AG08396 (cell line): ENCODE results near the gene HAVCR2.
A peak's percentile ranks its signal among the peaks of the same experiment; 100 is the strongest.
"Not testable (repeated sequence)": the region's sequence is repeated elsewhere in the genome, so short reads cannot be mapped to it uniquely, and the experiment has no call there.

Experiments used
- DNase-seq: peaks from one replicate; pipeline ENCODE4 v3.0.0; 2012; ENCODE audit warnings: low spot score, mixed read lengths

HAVCR2 gene

DNA sequence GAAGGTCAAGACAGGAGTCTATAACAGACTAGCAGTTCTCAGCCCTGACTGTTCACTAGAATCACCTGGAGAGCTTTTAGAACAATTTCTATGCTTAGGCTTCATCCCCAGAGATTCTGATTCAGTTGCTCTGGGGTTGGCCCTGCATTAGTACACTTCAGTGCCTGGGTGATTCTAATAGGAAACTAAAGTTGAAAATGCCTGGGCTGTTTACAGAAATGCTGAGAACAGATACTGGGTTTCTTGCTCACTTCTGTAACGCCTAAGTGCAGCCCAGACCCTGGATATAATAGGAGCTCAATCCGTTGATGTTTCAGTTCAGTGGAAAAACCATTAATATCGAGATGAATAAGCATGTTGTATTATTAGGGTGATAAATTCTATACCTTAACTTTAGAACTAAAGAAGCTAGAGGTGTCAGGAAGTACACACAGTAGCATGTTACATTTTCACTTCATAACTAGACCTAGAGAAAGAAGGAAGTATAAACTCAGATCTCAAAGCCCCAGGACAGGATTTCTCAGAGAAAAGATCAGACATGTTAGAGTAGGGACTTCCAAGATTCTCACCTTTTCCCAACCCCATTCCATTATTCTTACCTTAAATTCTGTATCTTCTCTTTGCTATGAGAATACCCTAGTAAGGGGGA lies 20.4 kb downstream of the HAVCR2 start:
- no peak for DNase-seq

DNA sequence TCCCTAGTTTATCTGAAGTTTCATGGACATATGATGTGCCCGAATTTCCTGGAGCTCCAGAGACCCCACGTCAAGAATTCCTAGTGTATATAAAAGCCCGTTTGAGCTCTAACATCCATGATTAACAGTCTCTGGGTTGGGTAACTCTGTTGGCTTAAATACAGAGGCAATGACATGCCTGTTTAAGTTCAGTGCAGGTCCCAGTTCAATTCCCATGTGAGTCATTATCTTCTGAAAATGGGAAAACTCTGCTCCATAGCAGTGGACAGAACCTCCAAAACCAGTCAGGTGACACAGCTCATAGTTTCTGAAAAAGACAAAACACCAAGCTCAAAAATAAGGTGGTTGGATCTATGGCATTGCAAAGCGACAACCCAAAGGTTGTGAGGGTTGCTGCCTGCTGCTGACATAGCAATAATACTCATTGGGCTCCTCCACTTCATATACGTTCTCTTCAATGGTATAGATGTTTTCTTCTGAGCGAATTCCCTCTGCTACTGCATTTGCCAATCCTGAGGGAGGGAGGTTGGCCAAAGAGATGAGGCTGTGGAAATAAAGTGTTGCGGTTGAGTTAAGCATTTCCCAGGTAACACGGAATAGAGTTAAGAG lies 22.0 kb downstream of the HAVCR2 start:
- DNase-seq: no peak

DNA sequence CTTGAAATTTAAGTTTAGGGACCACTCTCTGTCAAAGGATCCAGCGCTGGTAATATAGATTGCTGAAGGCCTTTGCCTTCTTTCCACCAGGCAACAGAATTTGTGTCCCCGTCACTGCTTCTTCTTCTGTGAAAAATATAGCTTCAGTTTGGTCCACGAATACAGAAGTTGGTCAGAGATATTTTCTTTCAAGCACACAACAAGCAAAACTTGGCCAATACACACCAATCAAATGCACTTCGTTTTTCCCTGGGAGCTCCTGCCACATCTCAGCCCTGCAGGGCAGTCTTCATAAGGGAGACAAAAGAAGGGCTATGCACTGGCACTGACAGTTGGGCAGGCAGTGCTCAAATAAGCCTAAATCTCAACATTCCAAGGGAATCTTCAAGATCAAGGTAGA lies 22.9 kb downstream of the HAVCR2 start:
- no peak for DNase-seq

DNA sequence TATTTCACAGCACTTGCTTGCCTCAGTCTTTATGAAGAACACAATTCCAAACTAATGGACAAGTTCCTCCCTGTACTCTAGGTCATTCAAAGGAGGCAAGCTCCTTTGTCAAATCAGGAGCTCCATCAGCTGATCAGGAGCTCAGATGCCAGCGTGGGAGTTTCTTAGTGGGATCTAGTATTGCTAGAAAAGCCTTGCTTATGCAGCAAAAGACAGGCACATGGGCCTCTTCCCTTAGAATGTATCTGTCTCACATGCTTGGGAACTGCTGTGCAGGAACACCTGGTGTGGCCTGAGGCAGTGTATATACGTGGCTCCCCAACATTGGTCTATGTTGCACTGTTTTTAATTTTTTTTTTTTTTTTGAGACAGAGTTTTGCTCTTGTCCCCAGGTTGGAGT lies 28.6 kb downstream of the HAVCR2 start:
- no peak for DNase-seq

DNA sequence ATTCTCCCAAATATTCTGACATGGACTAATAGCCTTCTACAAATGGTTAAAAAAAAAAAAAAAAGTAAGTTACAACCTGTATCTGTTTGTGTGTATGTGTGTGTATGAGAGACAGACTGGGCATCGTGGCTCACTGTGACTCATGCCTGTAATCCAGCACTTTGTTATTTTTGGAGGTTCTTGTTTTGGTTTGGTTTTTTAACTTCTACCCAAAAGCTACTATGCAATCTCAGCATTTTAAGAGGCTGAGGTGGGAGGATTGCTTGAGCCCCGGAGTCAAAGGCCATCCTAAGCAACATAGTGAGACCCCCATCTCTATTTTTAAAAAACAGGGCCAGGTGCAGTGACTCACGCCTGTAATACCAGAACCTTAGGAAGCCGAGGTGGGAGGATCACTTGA lies 32.3 kb downstream of the HAVCR2 start:
- DNase-seq: peak; percentile 27

DNA sequence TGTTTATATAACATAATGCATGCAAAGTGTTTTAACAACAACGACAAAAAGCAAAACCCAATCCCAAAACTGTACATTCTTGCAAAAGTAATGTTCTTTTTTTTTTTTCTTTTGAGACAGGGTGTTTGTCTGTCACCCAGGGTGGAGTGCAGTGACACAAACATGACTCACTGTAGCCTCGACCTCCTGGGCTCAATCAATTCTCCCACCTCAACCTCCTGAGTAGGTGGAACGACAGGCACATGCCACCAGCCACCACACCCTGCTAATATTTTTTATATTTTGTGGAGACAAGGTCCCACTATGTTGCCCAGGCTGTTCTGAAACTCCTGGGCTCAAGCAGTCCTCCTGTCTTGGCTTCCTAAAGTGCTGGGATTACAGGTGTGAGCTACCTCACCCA lies 36.3 kb downstream of the HAVCR2 start:
- no peak for DNase-seq

DNA sequence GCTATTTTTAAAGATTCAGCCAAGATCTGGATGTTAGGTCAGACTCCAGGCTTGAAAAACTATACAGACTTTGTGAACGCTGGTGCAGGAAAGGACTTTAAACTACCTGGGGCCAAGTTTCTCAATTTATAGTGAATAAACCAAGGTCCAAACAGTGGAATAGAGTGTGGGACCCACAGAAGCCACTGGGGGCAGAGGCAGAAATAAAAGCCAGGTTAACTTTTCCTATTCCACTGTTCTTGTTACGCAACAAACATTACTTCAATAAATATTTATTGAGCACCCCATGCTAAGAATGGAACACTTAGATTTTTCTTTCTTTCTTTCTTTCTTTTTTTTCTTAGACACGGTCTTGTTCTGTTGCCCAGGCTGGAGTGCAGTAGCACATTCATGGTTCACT lies 38.9 kb downstream of the HAVCR2 start:
- DNase-seq: no peak

DNA sequence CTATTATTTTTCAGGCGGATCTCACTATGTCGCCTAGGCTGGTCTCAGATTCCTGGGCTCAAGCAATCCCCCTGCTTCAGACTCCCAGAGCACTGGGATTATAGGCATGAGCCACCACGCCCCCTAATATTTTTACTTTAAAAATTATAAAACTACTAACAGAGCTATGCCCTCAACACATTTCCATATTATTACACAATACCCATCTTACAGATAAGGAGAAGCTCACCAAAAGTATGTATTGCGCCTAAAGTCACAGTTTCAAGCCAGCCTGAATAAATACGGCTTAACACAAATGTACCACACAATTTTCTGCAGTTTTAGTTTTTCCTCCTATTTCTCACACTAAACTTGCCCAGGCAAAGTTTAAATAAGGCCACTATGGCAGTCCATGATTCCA lies 40.1 kb downstream of the HAVCR2 start:
- DNase-seq: no peak

DNA sequence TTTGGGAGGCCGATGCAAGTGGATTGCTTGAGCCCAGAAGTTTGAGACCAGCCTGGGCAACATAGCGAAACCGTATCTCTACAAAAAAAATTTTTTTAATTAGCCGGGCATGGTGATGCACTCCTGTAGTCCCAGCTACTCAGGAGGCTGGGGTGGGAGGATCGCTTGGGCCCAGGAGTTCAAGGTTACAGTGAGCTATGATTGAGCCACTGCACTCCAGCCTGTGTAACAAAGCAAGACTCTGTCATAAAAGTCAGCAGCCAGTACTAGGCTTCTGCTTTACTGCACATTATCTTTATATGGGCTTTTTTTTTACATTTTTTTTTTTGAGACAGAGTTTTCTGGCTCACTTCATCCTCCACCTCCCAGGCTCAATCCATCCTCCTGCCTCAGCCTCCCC lies 40.5 kb downstream of the HAVCR2 start:
- DNase-seq: no peak

DNA sequence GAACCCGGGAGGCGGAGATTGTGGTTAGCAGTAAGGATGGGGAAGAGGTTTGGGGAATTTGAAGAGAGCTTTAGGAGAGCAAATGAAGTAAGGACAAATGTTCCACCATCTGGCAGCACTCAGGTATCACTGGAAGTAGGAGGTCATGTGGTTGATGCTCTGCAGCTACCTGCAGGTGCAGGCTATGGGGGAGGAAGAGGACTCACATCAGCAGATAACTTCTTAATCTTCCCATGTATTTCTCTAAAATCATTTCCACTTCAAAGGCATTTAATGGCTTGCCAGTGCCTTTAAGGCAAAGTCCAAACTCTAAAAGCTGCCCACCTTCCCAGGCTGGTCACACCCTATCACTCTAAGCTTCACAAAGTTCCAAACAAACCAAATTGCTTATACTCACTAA lies 41.8 kb downstream of the HAVCR2 start:
- no peak for DNase-seq

DNA sequence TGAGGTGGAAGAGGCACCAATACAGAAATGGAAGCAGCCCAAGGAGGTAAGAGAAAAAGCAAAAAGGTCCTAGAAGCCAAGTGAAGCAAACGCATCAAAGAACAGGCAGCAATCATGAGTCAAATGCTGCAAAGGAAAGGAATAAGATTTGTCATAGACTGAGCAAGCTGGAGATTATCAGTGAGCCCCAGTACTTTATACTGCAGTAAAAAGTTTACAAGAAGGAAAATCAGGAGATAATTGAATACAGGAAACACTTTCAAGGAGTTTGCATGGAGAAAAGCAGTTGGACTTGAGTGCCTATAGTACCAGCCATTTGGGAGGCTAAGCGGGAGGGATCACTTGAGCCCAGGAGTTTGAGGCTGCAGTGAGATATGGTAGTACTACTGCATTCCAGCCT lies 42.8 kb downstream of the HAVCR2 start:
- DNase-seq: no peak

DNA sequence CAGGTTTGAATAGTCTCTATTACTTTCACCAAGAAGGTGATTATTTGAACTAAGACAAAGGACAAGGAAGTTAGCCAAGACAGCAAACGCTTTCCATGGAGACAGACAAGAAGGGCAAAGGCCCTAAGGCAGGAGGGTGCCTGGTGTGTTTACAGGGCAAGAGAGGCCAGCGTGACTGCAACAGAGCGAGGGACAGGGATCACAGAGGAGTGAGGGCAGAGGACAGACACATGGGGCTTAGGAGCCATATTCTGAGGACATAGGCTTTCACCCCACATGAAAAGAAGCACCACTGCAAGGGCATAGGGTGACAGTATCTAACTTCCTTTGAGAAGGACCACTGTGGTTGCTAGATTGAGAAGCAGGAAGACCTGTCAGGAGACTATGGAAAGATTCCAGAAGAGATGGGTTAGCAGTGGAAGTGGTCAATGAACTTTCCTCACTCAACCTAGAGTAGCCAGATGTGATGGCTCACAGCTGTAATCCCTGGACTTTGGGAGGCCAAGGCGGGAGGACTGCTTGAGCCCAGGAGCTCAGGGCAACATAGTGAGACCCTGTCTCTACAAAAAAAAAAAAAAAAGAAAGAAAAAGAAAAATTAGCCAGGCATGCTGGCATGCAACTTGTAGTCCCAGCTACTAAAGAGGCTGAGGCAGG lies 44.9 kb downstream of the HAVCR2 start:
- DNase-seq: no peak

DNA sequence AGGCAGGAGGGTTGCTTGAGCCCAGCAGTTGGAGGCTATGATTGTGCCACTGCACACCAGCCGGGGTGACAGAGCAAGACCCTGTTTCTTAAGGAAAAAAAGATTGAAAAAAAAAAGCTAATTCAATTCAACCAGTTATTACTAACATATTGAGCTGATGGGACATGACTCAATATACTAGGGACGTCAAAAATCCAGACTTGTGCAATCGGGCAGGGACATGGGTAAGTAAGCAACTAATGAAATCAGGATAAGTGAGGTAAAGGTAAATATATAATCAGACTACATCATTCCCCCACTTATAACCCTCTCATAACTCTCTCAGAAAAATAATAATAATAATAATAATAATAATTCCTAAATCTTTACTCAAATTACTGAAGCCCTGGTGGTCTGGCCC lies 49.0 kb downstream of the HAVCR2 start:
- no peak for DNase-seq

DNA sequence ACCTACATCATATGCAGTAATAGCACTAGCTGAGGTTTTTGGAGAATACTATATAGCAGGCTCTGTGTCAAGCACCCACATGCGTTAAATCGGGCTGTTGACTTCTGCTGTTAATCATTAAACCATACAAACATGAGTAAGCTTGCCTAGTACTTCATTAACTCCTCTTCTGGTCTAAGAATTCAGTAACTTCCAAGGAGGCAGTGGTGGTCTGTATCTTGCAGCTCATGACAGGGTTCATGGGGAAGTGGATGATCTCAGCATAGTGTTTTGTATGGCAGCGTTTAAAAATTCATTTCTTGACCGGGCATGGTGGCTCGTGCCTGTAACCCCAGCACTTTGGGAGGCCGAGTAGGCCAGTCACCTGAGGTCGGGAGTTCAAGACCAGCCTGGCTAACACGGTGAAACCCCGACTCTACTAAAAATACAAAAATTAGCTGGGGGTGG lies 49.7 kb downstream of the HAVCR2 start, which contains the start of gene HAVCR1:
Gene HAVCR1, minus strand, starts transcription at position 24 of the 447 bp plus-strand sequence. CDS start 1,173 bp downstream, outside the sequence.
- DNase-seq: no peak

DNA sequence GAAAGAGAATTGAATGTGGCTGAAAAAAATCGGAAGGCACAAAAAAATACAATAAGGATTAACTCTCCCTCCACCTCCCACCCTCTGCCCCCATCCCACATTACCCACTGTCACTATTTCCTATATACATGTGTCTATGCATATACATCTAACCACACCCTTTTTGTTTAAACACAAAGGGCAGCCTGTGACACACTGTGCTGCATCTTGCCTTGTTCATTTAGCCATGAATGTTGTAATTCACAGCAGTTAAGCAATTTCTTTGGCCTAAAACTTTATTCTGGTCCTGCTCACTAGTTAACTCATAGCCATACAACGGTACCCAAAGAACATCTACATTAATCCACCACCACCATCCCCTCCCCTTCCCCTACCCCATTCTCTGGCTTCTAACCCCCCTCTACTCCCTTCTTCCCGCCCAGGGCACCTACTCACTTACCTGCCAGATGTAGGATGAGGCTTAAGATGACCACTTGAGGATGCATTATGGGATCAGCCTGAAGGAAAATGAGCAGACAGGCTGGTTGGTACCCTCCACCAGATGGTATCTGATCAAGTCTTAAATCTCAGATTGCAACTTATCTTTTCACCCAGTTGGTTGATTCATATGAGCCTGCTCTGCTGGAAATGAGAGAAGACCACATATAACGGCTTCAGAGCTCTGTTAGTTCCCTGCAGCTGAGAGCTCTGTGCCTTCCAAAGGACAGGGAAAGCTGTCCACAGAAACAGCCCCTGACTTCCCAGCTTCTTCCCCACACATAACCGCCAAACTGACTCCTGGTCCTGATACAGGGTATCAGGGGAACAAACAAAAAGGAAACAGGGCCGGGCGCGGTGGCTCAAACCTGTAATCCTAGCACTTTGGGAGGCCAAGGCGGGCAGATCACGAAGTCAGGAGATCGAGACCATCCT lies 51.1 kb downstream of the HAVCR2 start:
- no peak for DNase-seq

DNA sequence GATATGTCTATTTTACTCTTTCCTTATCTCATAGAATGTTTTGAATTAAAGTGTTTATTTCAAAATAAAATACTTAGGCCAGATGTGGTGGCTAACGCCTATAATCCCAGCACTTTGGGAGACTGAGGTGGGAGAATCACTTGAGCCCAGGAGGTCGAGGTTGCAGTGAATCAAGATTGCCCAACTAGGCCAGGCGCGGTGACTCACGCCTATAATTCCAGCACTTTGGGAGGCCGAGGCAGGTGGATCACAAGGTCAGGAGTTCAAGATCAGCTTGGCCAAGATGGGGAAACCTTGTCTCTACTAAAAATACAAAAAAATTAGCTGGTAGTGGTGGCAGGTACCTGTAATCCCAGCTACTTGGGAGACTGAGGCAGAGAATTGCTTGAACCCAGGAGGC lies 52.0 kb downstream of the HAVCR2 start:
- not testable (repeated sequence) for DNase-seq

DNA sequence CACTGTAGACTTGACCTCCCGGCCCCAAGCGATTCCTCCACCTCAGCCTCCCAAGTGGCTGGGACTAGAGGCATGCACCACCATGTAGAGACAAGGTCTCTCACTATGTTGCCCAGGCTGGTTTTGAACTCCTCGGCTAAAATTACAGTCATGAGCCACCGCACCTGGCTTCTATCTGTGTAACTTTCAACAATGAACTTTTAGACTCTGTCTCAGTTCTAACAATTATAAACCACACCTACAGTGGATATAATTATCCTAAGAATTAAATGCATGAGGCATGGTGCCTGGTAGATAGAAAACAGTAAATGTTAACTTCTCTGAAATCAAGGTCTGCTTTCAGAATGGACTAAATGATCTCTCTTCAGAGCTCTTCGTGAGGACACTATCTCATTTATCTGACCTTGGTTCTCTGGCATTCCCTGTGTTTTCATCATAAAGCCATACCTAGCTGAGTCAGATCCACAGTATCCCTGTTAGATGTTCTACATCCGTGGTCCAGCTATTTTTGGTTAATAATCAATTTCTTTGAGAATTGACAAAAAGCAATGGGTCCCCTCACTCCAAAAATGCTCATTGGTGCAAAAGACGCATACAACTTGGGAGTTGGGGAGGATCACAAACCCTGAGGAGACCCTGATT lies 57.1 kb downstream of the HAVCR2 start:
- no peak for DNase-seq

DNA sequence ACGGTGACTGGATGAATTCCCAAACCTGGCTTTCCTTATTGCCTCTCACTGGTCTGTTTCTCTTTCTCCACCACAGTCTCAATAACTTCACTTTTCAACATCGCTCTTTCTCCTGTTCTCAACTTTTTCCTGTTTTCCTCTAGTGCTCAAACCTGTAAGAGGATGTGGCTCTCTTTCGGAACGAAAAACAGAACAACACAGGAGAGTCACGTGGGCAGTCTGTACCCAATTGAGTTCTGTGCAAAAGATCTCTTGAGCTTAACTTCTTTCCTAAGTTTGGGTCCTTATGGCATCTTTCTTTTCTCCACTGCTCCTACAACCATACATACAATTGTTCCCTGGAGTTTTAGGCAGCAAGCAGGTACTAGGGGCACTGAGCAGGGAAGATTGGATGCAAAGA lies 58.8 kb downstream of the HAVCR2 start:
- no peak for DNase-seq

DNA sequence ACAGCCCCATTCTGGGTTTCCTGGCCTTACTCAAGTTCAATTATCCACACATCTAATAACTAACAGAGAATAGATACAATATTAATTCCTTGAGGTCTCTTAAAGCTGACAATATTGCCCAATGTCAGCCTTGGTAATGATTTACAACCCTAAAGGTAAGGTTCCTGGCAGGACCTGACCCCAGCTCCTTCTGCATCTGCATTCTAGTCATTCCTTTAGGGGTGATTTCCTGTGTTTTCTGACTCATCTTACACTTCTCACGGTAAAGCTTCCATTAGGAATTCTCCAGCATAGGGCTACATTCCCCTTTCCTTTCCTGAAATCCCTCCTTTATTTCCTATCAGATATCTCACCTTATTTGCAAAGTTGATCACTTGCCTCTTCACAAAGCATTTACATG lies 59.2 kb downstream of the HAVCR2 start:
- peak; percentile 23 for DNase-seq

DNA sequence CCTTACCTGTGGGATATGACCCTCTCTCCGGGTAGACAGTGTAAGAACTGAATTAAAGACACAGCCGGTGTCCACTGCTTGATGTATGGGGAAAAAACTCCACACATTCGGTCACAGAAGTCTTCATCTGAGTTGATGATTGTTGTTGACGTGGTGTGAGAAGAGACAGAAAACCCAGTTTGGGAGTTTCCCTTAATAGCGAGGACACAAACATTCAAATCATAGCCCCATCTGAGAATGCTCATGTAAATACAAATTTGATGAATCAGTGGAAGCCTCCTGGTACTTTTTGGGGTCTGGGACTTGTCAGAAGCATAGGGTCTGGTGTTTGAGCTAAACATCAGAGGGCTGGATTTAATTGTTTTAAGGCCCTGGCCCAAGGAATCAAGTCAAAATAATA lies 60.9 kb downstream of the HAVCR2 start:
- DNase-seq: no peak

DNA sequence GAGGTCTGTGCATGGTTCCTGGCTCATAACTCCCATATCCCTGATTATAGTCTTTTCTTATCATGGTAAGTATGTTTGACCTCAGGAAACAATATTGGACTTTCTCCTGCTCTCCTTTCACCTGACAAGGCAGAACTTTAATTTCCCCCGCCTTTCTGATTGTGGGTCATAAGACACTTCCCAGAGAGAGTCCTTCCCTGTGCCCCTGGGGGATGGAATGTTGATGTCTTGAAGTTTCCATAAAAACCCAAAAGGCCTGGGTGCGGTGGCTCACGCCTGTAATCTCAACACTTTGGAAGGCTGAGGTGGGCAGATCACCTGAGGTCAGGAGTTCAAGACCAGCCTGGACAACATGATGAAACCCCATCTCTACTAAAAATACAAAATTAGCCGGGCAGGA lies 61.8 kb downstream of the HAVCR2 start:
- DNase-seq: not testable (repeated sequence)

DNA sequence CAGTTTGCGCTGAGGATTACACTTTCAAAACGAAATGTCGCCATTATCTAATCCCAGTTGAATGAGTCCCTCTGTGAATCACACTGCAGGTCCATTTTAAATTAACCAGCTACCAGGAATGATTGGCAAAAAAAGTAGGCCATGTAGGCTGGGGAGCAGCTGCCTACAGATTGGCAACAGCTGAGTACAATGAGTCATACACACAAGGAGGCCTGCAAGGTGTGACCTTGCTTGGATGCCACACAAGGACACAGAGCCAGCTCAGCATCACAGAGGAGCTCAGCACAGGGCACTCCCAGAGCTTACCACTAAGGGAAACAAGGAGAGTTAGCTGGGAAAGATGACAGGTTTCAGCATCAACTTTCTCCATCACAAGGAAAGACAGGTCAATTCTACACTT lies 62.8 kb downstream of the HAVCR2 start:
- DNase-seq: no peak
